HEK293T (cell line): Measurements from ENCODE around the gene FNDC4.

Experiments
- CTCF ChIA-PET: fragments of 350-600 bp; formaldehyde crosslinking; extraction: SDS; loops from one replicate; lab custom pipeline; 2021; ENCODE audit warnings: antibody characterized with exemption, inconsistent platforms; lab: Yijun Ruan, JAX
- POLR2A ChIA-PET: fragments of 350-600 bp; formaldehyde crosslinking; extraction: SDS; loops from one replicate; lab custom pipeline; 2020; ENCODE audit warnings: antibody characterized with exemption, inconsistent platforms; lab: Yijun Ruan, JAX
- DNase-seq: peaks from one replicate; pipeline ENCODE4 v3.0.0; 2012; ENCODE audit warnings: mixed read lengths; ENCODE audit errors: extremely low spot score
- ARNT ChIP-seq: fragments of 450-650 bp; IDR thresholded peaks from 2 replicates; pipeline ENCODE4 v1.6.1; 2017; ENCODE audit warnings: mild to moderate bottlenecking
- BHLHE40 ChIP-seq: fragments of 450-650 bp; IDR thresholded peaks from 2 replicates; pipeline ENCODE4 v1.6.1; 2016; ENCODE audit warnings: mild to moderate bottlenecking, moderate library complexity, borderline replicate concordance
- CTBP1 ChIP-seq: fragments of 450-650 bp; IDR thresholded peaks from 2 replicates; pipeline ENCODE4 v1.6.1; 2016; ENCODE audit warnings: borderline replicate concordance
- ELF4 ChIP-seq: fragments of 450-650 bp; IDR thresholded peaks from 2 replicates; pipeline ENCODE4 v1.6.1; 2017; ENCODE audit warnings: antibody characterized with exemption
- FOXA1 ChIP-seq: fragments of 450-650 bp; IDR thresholded peaks from 2 replicates; pipeline ENCODE4 v1.6.1; 2016; ENCODE audit warnings: mild to moderate bottlenecking
- FOXK2 ChIP-seq: fragments of 450-650 bp; IDR thresholded peaks from 2 replicates; pipeline ENCODE4 v1.6.1; 2016; ENCODE audit warnings: mild to moderate bottlenecking
- FOXM1 ChIP-seq: fragments of 450-650 bp; IDR thresholded peaks from 2 replicates; pipeline ENCODE4 v1.6.1; 2017; ENCODE audit warnings: mild to moderate bottlenecking, borderline replicate concordance
- HDGF ChIP-seq: fragments of 450-650 bp; IDR thresholded peaks from 2 replicates; pipeline ENCODE4 v1.6.1; 2017; ENCODE audit warnings: antibody characterized with exemption, borderline replicate concordance
- L3MBTL2 ChIP-seq: fragments of 450-650 bp; conservative IDR thresholded peaks from 2 replicates; pipeline ENCODE4 v1.6.1; 2016; ENCODE audit warnings: mild to moderate bottlenecking
- LEF1 ChIP-seq: fragments of 450-650 bp; IDR thresholded peaks from 2 replicates; pipeline ENCODE4 v1.6.1; 2017; ENCODE audit warnings: mild to moderate bottlenecking, borderline replicate concordance
- NFRKB ChIP-seq: fragments of 450-650 bp; IDR thresholded peaks from 2 replicates; pipeline ENCODE4 v1.6.1; 2016; ENCODE audit warnings: mild to moderate bottlenecking, moderate library complexity
- PKNOX1 ChIP-seq: fragments of 450-650 bp; IDR thresholded peaks from 2 replicates; pipeline ENCODE4 v1.6.1; 2016
- SP1 ChIP-seq: fragments of 450-650 bp; IDR thresholded peaks from 2 replicates; pipeline ENCODE4 v1.6.1; 2017
- SUZ12 ChIP-seq: fragments of 450-650 bp; IDR thresholded peaks from 2 replicates; pipeline ENCODE4 v1.6.1; 2016; ENCODE audit warnings: mild to moderate bottlenecking
- TARDBP ChIP-seq: fragments of 450-650 bp; IDR thresholded peaks from 2 replicates; pipeline ENCODE4 v1.6.1; 2016
- ZNF384 ChIP-seq: fragments of 450-650 bp; IDR thresholded peaks from 2 replicates; pipeline ENCODE4 v1.6.1; 2016

FNDC4 gene

GRCh38 chr2:27522400-27522945, 27.5 kb upstream of the FNDC4 start:
- POLR2A ChIA-PET: no interaction called here
- CTCF ChIA-PET: no interaction called here
- TF ChIP-seq BHLHE40 (no peak), L3MBTL2 (no peak), FOXA1 (no peak), ZNF384 (no peak), TARDBP (no peak), FOXM1 (no peak), CTBP1 (no peak), PKNOX1 (no peak), FOXK2 (no peak), SP1 (no peak), NFRKB (no peak), SUZ12 (no peak)
- no peak for DNase-seq

- POLR2A ChIA-PET: no interaction called here
- CTCF ChIA-PET: no interaction called here
- DNase-seq: no peak
- TF ChIP-seq PKNOX1: no peak
These were observed 25.3 kb upstream of the FNDC4 start for GRCh38 chr2:27520316-27520715.

DNA sequence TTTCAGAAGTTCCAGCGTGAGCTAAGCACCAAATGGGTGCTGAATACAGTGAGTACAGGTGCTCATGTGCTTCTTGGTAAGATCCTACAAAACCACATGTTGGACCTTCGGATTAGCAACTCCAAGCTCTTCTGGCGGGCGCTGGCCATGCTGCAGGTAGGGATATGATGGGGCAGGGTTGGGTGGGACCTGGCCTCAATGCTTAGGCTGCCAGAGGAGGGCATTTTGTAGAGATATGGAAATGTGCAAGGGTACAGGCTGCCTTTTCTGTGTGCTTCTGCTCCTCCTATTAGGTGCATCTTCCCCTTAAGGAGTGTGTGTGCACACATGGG, 23.7 kb upstream of the FNDC4 start:
- POLR2A ChIA-PET: no interaction called here
- DNase-seq: no peak
- CTCF ChIA-PET: no interaction called here
- no peak for TF ChIP-seq LEF1
- TF ChIP-seq L3MBTL2: no peak
- TF ChIP-seq ELF4: no peak
- no peak for TF ChIP-seq SP1
- TF ChIP-seq CTBP1: no peak
- TF ChIP-seq SUZ12: no peak
- no peak for TF ChIP-seq HDGF
- TF ChIP-seq NFRKB: no peak
- no peak for TF ChIP-seq FOXK2

DNA sequence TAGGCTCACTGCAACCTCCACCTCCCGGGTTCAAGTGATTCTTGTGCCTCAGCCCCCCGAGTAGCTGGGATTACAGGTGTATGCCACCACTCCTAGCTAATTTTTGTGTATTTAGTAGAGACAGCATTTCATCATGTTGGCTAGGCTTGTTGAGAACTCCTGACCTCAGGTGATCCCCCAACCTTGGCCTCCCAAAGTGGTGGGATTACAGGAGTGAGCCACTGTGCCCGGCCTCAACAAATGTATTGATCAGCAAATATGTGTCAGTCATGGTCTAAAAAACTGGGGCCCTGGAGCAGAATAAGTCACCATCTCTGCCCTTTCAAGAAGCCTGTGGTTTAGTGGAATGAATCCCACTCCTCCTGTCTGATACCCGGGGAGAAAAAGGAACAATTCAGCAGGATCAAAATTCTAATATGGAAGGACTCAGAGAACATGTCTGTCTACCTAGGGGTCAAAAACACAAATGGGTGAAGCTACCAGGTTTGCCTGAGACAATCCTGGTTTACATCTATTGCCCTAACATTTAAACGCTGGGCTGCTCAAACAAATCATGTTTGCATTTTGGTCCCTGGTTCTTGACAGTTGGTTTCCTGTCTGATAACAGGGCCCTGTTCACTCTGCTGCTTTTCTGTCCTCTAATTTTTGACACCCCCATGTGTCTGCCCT, 23.2 kb upstream of the FNDC4 start:
- ChIA-PET POLR2A (no interaction called here), CTCF (no interaction called here)
- no peak for DNase-seq
- TF ChIP-seq CTBP1 (no peak), FOXA1 (no peak), SP1 (no peak), L3MBTL2 (no peak), SUZ12 (no peak), FOXK2 (no peak), LEF1 (no peak), NFRKB (no peak), HDGF (no peak), ARNT (no peak), ZNF384 (no peak), ELF4 (no peak), TARDBP (no peak), FOXM1 (no peak), BHLHE40 (no peak), PKNOX1 (no peak)

GRCh38 chr2:27509326-27509725, 14.3 kb upstream of the FNDC4 start:
- DNase-seq: no peak
- POLR2A ChIA-PET: no interaction called here
- CTCF ChIA-PET: no interaction called here
- no peak for TF ChIP-seq FOXA1
- TF ChIP-seq ELF4: no peak
- no peak for TF ChIP-seq FOXK2
- no peak for TF ChIP-seq ZNF384
- no peak for TF ChIP-seq ARNT
- TF ChIP-seq TARDBP: no peak
- TF ChIP-seq SP1: no peak
- TF ChIP-seq HDGF: no peak
- TF ChIP-seq L3MBTL2: no peak
- TF ChIP-seq NFRKB: no peak
- TF ChIP-seq FOXM1: no peak
- no peak for TF ChIP-seq BHLHE40
- TF ChIP-seq PKNOX1: no peak
- no peak for TF ChIP-seq SUZ12
- TF ChIP-seq LEF1: no peak
- TF ChIP-seq CTBP1: no peak

DNA sequence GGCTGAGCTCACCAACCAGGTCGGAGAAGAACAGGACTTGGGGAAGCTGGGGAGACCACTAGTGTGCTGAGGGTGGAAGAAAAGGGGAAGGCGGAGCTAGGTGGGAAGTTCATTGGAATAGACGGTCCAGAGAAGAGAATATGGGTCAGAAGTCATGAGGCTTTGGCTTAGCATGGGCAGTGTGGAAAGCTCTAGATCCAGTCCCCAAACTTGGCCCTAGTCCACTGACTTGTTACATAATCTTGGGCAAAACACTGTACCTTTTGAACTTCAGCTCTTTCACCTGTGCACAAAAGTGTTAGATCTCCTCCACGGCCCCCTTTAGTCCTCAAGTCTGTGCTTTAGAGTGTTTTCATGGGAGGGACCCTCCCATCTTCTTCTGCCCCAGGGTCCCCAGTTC, 12.3 kb upstream of the FNDC4 start:
- no peak for TF ChIP-seq ARNT
- no peak for TF ChIP-seq NFRKB
- no peak for TF ChIP-seq FOXK2
- no peak for TF ChIP-seq ZNF384
- no peak for TF ChIP-seq SP1
- no peak for TF ChIP-seq FOXA1
- no peak for TF ChIP-seq L3MBTL2
- DNase-seq: no peak
- POLR2A ChIA-PET: interaction anchor here (0.6 kb wide), 1 partner anchor 149 kb away, joined by 4 read pairs; no protein-coding TSS in a partner anchor
- CTCF ChIA-PET: no interaction called here
